GM18519 (cell line): ENCODE measurements around the gene THSD7B.
"Not testable (repeated sequence)": the region's sequence is repeated elsewhere in the genome, so short reads cannot be mapped to it uniquely, and the experiment has no call there.

Source experiments
- ATAC-seq: cut with Tn5 transposase; IDR thresholded peaks from one replicate; pipeline ENCODE4 v1.9.1; 2021; ENCODE audit warnings: mild to moderate bottlenecking, moderate library complexity; ENCODE audit not compliant: unreplicated experiment, low FRiP score

The THSD7B gene

GRCh38 chr2:136765256-136766072 lies at the start of gene THSD7B:
Gene THSD7B, plus strand, starts transcription at chr2:136765545. Its CDS starts 116,634 bp downstream, at chr2:136882179.
- no peak for ATAC-seq

- ATAC-seq: no peak
Observed at GRCh38 chr2:136718273-136718672, 47.1 kb upstream of the THSD7B start.

- no peak for ATAC-seq
Observed at GRCh38 chr2:136727973-136728699, 37.2 kb upstream of the THSD7B start.

- ATAC-seq: no peak
Observed at GRCh38 chr2:136736236-136736635, 29.1 kb upstream of the THSD7B start.

- ATAC-seq: no peak
Observed at GRCh38 chr2:136738044-136738443, 27.3 kb upstream of the THSD7B start.

GRCh38 chr2:136741471-136741870 lies 23.9 kb upstream of the THSD7B start:
- no peak for ATAC-seq

GRCh38 chr2:136750065-136750464 lies 15.3 kb upstream of the THSD7B start:
- no peak for ATAC-seq

- ATAC-seq: no peak
Observed at GRCh38 chr2:136751406-136751805, 13.9 kb upstream of the THSD7B start.

GRCh38 chr2:136758504-136758903 lies 6.8 kb upstream of the THSD7B start:
- ATAC-seq: not testable (repeated sequence)

GRCh38 chr2:136764452-136765255 lies 691 bp upstream of the THSD7B start:
- ATAC-seq: no peak

- no peak for ATAC-seq
Observed at GRCh38 chr2:136766073-136766404, 694 bp downstream of the THSD7B start.

GRCh38 chr2:136767030-136767429 lies 1.7 kb downstream of the THSD7B start:
- ATAC-seq: no peak

GRCh38 chr2:136769871-136770270 lies 4.5 kb downstream of the THSD7B start:
- ATAC-seq: no peak

GRCh38 chr2:136770384-136770783 lies 5.0 kb downstream of the THSD7B start:
- ATAC-seq: no peak

- ATAC-seq: no peak
Observed at GRCh38 chr2:136777391-136777790, 12.0 kb downstream of the THSD7B start.

GRCh38 chr2:136783856-136784255 lies 18.5 kb downstream of the THSD7B start:
- no peak for ATAC-seq

- no peak for ATAC-seq
Observed at GRCh38 chr2:136785215-136785614, 19.9 kb downstream of the THSD7B start.

GRCh38 chr2:136787970-136788369 lies 22.6 kb downstream of the THSD7B start:
- no peak for ATAC-seq

- ATAC-seq: no peak
Observed at GRCh38 chr2:136796339-136796738, 31.0 kb downstream of the THSD7B start.

GRCh38 chr2:136798766-136799165 lies 33.4 kb downstream of the THSD7B start:
- ATAC-seq: no peak

- ATAC-seq: no peak
Observed at GRCh38 chr2:136801661-136802060, 36.3 kb downstream of the THSD7B start.
